H1 (cell line): Measurements from ENCODE around the gene FAT1. TPM values are rescaled to one million over a fixed set of nuclear protein-coding genes. Genes with fewer than 3 reads are reported as not detected.
A peak's percentile ranks its signal among the peaks of the same experiment; 100 is the strongest.

Source experiments
- CTCF ChIA-PET: fragments of 300-600 bp; sonication (Branson Sonifier 250); formaldehyde crosslinking; loops from one replicate; lab custom pipeline; 2021; ENCODE audit not compliant: partially characterized antibody; lab: Charles Lee
- POLR2A ChIA-PET: fragments of 300-600 bp; sonication (Branson Sonifier 250); formaldehyde crosslinking; loops from one replicate; lab custom pipeline; 2021; ENCODE audit warnings: inconsistent platforms; ENCODE audit not compliant: partially characterized antibody; lab: Charles Lee
- DNase-seq, 2 experiments: peaks; one replicate each; pipeline versions ENCODE4 v3.0.0 to v3.0.0-alpha.2; 2010 to 2022; ENCODE audit warnings: low spot score in 2 of 2, low read depth in 1 of 2, mixed read lengths in 1 of 2
- FAIRE-seq: peaks from 2 replicates; lab custom pipeline; 2011; peaks lifted over from hg19 to GRCh38; lab: Jason Lieb, UNC
- H2AFZ ChIP-seq: 2 replicates; pipeline ENCODE4 v1.8.1; 2012; ENCODE audit warnings: low read length, inconsistent platforms
- H2AK5ac ChIP-seq: 2 replicates; pipeline ENCODE4 v1.6.1; 2013; ENCODE audit warnings: low read depth, low read length
- H2BK120ac ChIP-seq: replicated peaks from 2 replicates; pipeline ENCODE3; 2013; ENCODE audit warnings: low read depth, low read length, inconsistent platforms
- H2BK12ac ChIP-seq: 2 replicates; pipeline ENCODE4 v1.6.1; 2013; ENCODE audit warnings: low read depth, low read length
- H2BK15ac ChIP-seq: 2 replicates; pipeline ENCODE4 v1.6.1; 2013; ENCODE audit warnings: low read length
- H2BK20ac ChIP-seq: 2 replicates; pipeline ENCODE4 v1.6.1; 2013; ENCODE audit warnings: low read length
- H2BK5ac ChIP-seq: 2 replicates; pipeline ENCODE4 v1.6.1; 2013; ENCODE audit warnings: low read depth, low read length
- H3K14ac ChIP-seq: 2 replicates; pipeline ENCODE4 v1.6.1; 2013; ENCODE audit warnings: inconsistent platforms; ENCODE audit not compliant: insufficient read length
- H3K18ac ChIP-seq: 2 replicates; pipeline ENCODE4 v1.6.1; 2013; ENCODE audit warnings: low read length; ENCODE audit errors: extremely low read depth
- H3K23ac ChIP-seq: 2 replicates; pipeline ENCODE4 v1.6.1; 2013; ENCODE audit warnings: inconsistent platforms; ENCODE audit not compliant: insufficient read length
- H3K23me2 ChIP-seq: 2 replicates; pipeline ENCODE4 v1.6.1; 2013; ENCODE audit warnings: low read depth, low read length
- H3K27ac ChIP-seq: 2 replicates; pipeline ENCODE4 v1.6.1; 2011; ENCODE audit warnings: low read depth, low read length, inconsistent platforms
- H3K27me3 ChIP-seq, 4 experiments: replicated peaks in 1 of 4; 1 replicate in 1 of 4; 2 replicates in 3 of 4; pipeline versions ENCODE4 v1.6.1 to v1.8.1; 2011 to 2013; ENCODE audit warnings: low read length in 3 of 4, mild to moderate bottlenecking in 3 of 4, inconsistent platforms in 2 of 4, mixed read lengths in 2 of 4, moderate library complexity in 1 of 4; ENCODE audit not compliant: control insufficient read depth in 3 of 4, insufficient read depth in 3 of 4; ENCODE audit errors: extremely low read depth in 1 of 4
- H3K36me3 ChIP-seq, 4 experiments: 2 replicates each; pipeline versions ENCODE4 v1.6.1 to v1.8.1; 2011 to 2013; ENCODE audit warnings: mild to moderate bottlenecking in 4 of 4, low read length in 3 of 4, moderate library complexity in 2 of 4, control low read depth in 1 of 4, inconsistent platforms in 1 of 4; ENCODE audit not compliant: insufficient read depth in 4 of 4, control insufficient read depth in 2 of 4
- H3K4ac ChIP-seq: replicated peaks from 2 replicates; pipeline ENCODE3; 2013; ENCODE audit warnings: low read length, low read depth, mixed read lengths, inconsistent platforms; ENCODE audit not compliant: insufficient read length
- H3K4me1 ChIP-seq, 4 experiments: replicated peaks in 1 of 4; 1 replicate in 1 of 4; 2 replicates in 3 of 4; pipeline versions ENCODE4 v1.6.1 to v1.8.1; 2011 to 2013; ENCODE audit warnings: low read length in 3 of 4, inconsistent platforms in 2 of 4, mixed read lengths in 1 of 4; ENCODE audit not compliant: insufficient read depth in 4 of 4, control insufficient read depth in 3 of 4
- H3K4me2 ChIP-seq, 2 experiments: 2 replicates each; pipeline versions ENCODE4 v1.6.1 to v1.8.1; 2011 to 2013; ENCODE audit warnings: low read depth in 2 of 2, low read length in 2 of 2, control low read depth in 1 of 2, inconsistent platforms in 1 of 2, mild to moderate bottlenecking in 1 of 2; ENCODE audit not compliant: insufficient read depth in 1 of 2
- H3K4me3 ChIP-seq, 4 experiments: fragments of 200-600, 300-600 bp in 1 of 4; sonication (generic), shearing (Covaris generic), sonication (Bioruptor Twin) in 1 of 4; 2 replicates each; pipeline versions ENCODE4 v1.5.1 to v1.8.1; 2011 to 2016; ENCODE audit warnings: low read length in 4 of 4, low read depth in 3 of 4, control low read depth in 2 of 4, inconsistent platforms in 2 of 4, mild to moderate bottlenecking in 2 of 4, mixed read lengths in 1 of 4, moderate library complexity in 1 of 4; ENCODE audit not compliant: insufficient read depth in 2 of 4; ENCODE audit errors: extremely low read depth in 1 of 4
- H3K56ac ChIP-seq: replicated peaks from 2 replicates; pipeline ENCODE3; 2013; ENCODE audit warnings: low read depth, mild to moderate bottlenecking, mixed read lengths, low read length, inconsistent platforms; ENCODE audit not compliant: insufficient read length
- H3K79me1 ChIP-seq: 2 replicates; pipeline ENCODE4 v1.6.1; 2013; ENCODE audit warnings: low read depth, low read length, control low read depth
- H3K79me2 ChIP-seq, 2 experiments: 2 replicates each; pipeline versions ENCODE4 v1.6.1 to v1.8.1; 2012 to 2013; ENCODE audit warnings: low read length in 2 of 2, mild to moderate bottlenecking in 2 of 2, inconsistent platforms in 1 of 2; ENCODE audit not compliant: insufficient read depth in 2 of 2, control insufficient read depth in 1 of 2
- H3K9ac ChIP-seq, 4 experiments: replicated peaks in 1 of 4; 1 replicate in 1 of 4; 2 replicates in 3 of 4; pipeline versions ENCODE4 v1.6.1 to v1.8.1; 2011 to 2013; ENCODE audit warnings: low read depth in 3 of 4, low read length in 3 of 4, control low read depth in 2 of 4, mild to moderate bottlenecking in 2 of 4, moderate library complexity in 2 of 4, inconsistent platforms in 1 of 4; ENCODE audit errors: extremely low read depth in 1 of 4
- H3K9me3 ChIP-seq, 2 experiments: 2 replicates each; pipeline versions ENCODE4 v1.6.1 to v1.8.1; 2012 to 2013; ENCODE audit warnings: mild to moderate bottlenecking in 2 of 2, moderate library complexity in 2 of 2, control low read depth in 1 of 2, inconsistent platforms in 1 of 2, low read depth in 1 of 2, low read length in 1 of 2, mixed read lengths in 1 of 2; ENCODE audit not compliant: insufficient read depth in 2 of 2
- H4K20me1 ChIP-seq, 2 experiments: replicated peaks in 1 of 2; 2 replicates each; pipeline versions ENCODE3 to v1.8.1; 2011 to 2013; ENCODE audit warnings: inconsistent platforms in 2 of 2, low read length in 2 of 2, mild to moderate bottlenecking in 1 of 2; ENCODE audit not compliant: insufficient read depth in 2 of 2, control insufficient read depth in 1 of 2
- H4K5ac ChIP-seq: 2 replicates; pipeline ENCODE4 v1.6.1; 2013; ENCODE audit warnings: low read length, low read depth, mixed read lengths, inconsistent platforms; ENCODE audit not compliant: insufficient read length
- H4K8ac ChIP-seq: 2 replicates; pipeline ENCODE4 v1.8.0; 2013; ENCODE audit warnings: mild to moderate bottlenecking, moderate library complexity, low read length, inconsistent platforms; ENCODE audit not compliant: insufficient read depth; ENCODE audit errors: extremely low read depth
- H4K91ac ChIP-seq: replicated peaks from 2 replicates; pipeline ENCODE3; 2013; ENCODE audit warnings: low read length, mixed read lengths, inconsistent platforms; ENCODE audit not compliant: insufficient read length
- CBX5 ChIP-seq: fragments of 300-800, 300-1000 bp; sonication (generic); IDR thresholded peaks from 2 replicates; pipeline ENCODE4 v1.7.1; 2016; ENCODE audit warnings: antibody characterized with exemption, low read length, low read depth
- JUN ChIP-seq: IDR thresholded peaks from 2 replicates; pipeline ENCODE4 v1.6.1; 2011; ENCODE audit warnings: low read depth, mild to moderate bottlenecking, improper control_type of control experiment, low read length
- KDM5A ChIP-seq: fragments of 200-600 bp; IDR thresholded peaks from 2 replicates; pipeline ENCODE4 v1.7.1; 2012; ENCODE audit warnings: mild to moderate bottlenecking, low read length, inconsistent platforms, mixed read lengths
- NANOG ChIP-seq: IDR thresholded peaks from 2 replicates; pipeline ENCODE4 v1.6.1; 2011; ENCODE audit warnings: low read length, low read depth, mild to moderate bottlenecking, inconsistent platforms; ENCODE audit not compliant: insufficient read depth, poor library complexity, severe bottlenecking
- NRF1 ChIP-seq: IDR thresholded peaks from 2 replicates; pipeline ENCODE4 v1.6.1; 2011; ENCODE audit warnings: mild to moderate bottlenecking, low read depth, low read length, improper control_type of control experiment
- PHF8 ChIP-seq: fragments of 200-600 bp; sonication (generic); conservative IDR thresholded peaks from 2 replicates; pipeline ENCODE4 v1.7.1; 2012; ENCODE audit warnings: low read depth, mild to moderate bottlenecking, inconsistent platforms, low read length, moderate library complexity
- POLR2A ChIP-seq, 2 experiments: IDR thresholded peaks; 1 replicate in 1 of 2; 2 replicates in 1 of 2; pipeline ENCODE4 v1.6.1; 2011; ENCODE audit warnings: low read depth in 2 of 2, low read length in 2 of 2, mild to moderate bottlenecking in 2 of 2; ENCODE audit errors: control extremely low read depth in 1 of 2
- RFX5 ChIP-seq: IDR thresholded peaks from 2 replicates; pipeline ENCODE4 v1.6.1; 2011; ENCODE audit warnings: low read depth, low read length, improper control_type of control experiment, borderline replicate concordance
- SIRT6 ChIP-seq: IDR thresholded peaks from one replicate; pipeline ENCODE4 v1.7.1; 2012; ENCODE audit warnings: low read length, inconsistent platforms
- SIX5 ChIP-seq: IDR thresholded peaks from 2 replicates; pipeline ENCODE4 v1.6.1; 2011; ENCODE audit warnings: mild to moderate bottlenecking, low read depth, low read length
- TAF7 ChIP-seq: optimal IDR thresholded peaks from 2 replicates; pipeline ENCODE3; 2011; ENCODE audit warnings: low read depth, mild to moderate bottlenecking, inconsistent platforms, low read length, moderate library complexity, borderline replicate concordance
- TEAD4 ChIP-seq: IDR thresholded peaks from 2 replicates; pipeline ENCODE4 v1.6.1; 2012; ENCODE audit warnings: low read depth, low read length, inconsistent platforms, mixed read lengths
- WGBS, 2 experiments: shearing (Covaris generic) in 1 of 2; methylation state at CpG; one replicate each; pipeline versions ENCODE4 v1.1.6 to v1.1.7; 2013 to 2015; ENCODE audit warnings: low lambda C conversion rate in 2 of 2, mixed read lengths in 2 of 2, inconsistent platforms in 1 of 2, low coverage in 1 of 2, missing lambda C conversion rate in 1 of 2; ENCODE audit not compliant: insufficient replicate concordance in 2 of 2, insufficient coverage in 1 of 2, insufficient read length in 1 of 2; ENCODE audit errors: extremely low coverage in 1 of 2, missing lambda C conversion rate in 1 of 2; 5-methylcytosine and 5-hydroxymethylcytosine counted together
- polyA plus RNA-seq, 7 experiments: library from polyadenylated mRNA; depleted of rRNA in 3 of 7; stranded (reverse) in 5 of 7; unstranded in 2 of 7; fragments of >200 nt in 5 of 7; fragments of 200-250 nt in 2 of 7; gene quantifications; 1 replicate in 5 of 7; 2 replicates in 1 of 7; 4 replicates in 1 of 7; pipeline versions ENCODE4 v1.2.1 to v1.2.3, GENCODE V29; 2011 to 2013; ENCODE audit warnings: missing spikeins in 2 of 7, mixed read lengths in 2 of 7
- total RNA-seq: library from RNA; stranded (reverse); fragmentation: NEBNext Ultra II Directional; extraction: Animal tissue kit (Norgen Biotek cat#: 25700); gene quantifications from 2 replicates; pipeline ENCODE4 v1.2.1, GENCODE V29; 2021
- TF ChIP-seq, protein P1 (sequence below): IDR thresholded peaks from 2 replicates; pipeline ENCODE4 v1.6.1; 2012; ENCODE audit warnings: inconsistent platforms

The FAT1 gene
- total and polyA plus RNA-seq, 2 of the 8 experiments (the other 6 are each of a cell fraction or from before 2014, with no cell fraction given) = 94.4 to 137 TPM

DNA sequence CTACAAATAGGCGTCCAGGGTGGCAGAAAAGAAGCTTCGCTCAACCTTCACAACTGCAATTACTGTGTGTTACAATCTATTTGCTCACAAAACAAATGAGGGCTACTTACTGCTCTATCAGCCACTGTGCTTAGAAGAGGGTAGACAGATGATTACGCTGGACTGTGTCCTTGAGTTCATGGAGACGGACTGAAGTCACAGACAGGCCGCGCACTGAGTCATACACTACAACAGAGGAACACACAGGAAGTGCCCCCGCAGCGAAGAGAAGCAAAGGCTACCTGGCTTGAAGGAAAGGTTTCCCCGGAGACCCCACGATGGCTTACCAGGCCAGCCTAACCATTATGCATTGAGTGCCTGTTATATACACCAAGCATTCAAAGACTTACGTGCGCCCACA is 25.6 kb downstream of the FAT1 start:
- Histone ChIP-seq H2BK120ac (no peak overlapping the region), H4K5ac (no peak overlapping the region), H2BK12ac (peak overlapping the region; percentile 41; the same call in 1 of the 2 replicates), H4K20me1 (peaks cover 9 to 26% of the 10 kb centered on the region in 2 experiments), H3K23ac (no peak overlapping the region), H3K9ac (no peak overlapping the region), H2AK5ac (no peak overlapping the region), H2BK20ac (no peak overlapping the region; the same call in 1 of the 2 replicates), H3K4ac (no peak overlapping the region), H3K18ac (no peak overlapping the region), H3K27ac (no peak overlapping the region), H3K4me2 (no peak overlapping the region), H3K4me1 (peaks cover 14 to 36% (median 30%) of the 10 kb centered on the region in 4 experiments), H4K8ac (no peak overlapping the region), H3K23me2 (peaks cover 4% of the 10 kb centered on the region; the same call in 1 of the 2 replicates), H4K91ac (no peak overlapping the region), H3K14ac (no peak overlapping the region), H3K4me3 (no peak overlapping the region), H2BK5ac (0 out of 2 replicates have a peak overlapping the region, but pooled peaks have one; percentile 28), H2AFZ (no peak overlapping the region), H3K56ac (no peak overlapping the region), H3K36me3 (peaks cover 0 to 25% (median 0%) of the 10 kb centered on the region in 4 experiments; a peak in 4 of 8 replicates), H3K27me3 (no peaks in the 10 kb centered on the region), H3K79me2 (peaks cover 38 to 97% of the 10 kb centered on the region in 2 experiments), H2BK15ac (no peak overlapping the region), H3K79me1 (peaks cover 18% of the 10 kb centered on the region), H3K9me3 (no peaks in the 10 kb centered on the region)
- WGBS, 2 experiments = 87% methylated on average over 12 of the region's 12 CpGs; no CpG with 5 or more reads in 1 of the 2 experiments
- CTCF ChIA-PET = interaction anchor here (1.1 to 1.8 kb wide), 2 partner anchors 28 to 30 kb away, joined by 3 to 4 read pairs; no protein-coding TSS in a partner anchor
- TF ChIP-seq NANOG = no peak
- no peak for TF ChIP-seq TAF7
- TF ChIP-seq CBX5 = no peak
- TF ChIP-seq, protein P1, sequence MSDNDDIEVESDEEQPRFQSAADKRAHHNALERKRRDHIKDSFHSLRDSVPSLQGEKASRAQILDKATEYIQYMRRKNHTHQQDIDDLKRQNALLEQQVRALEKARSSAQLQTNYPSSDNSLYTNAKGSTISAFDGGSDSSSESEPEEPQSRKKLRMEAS = no peak
- TF ChIP-seq POLR2A (IDR thresholded peaks at IDR 0.05; ENCODE audit: control extremely low read depth in 1 of 2, low read depth in 2 of 2, low read length in 2 of 2) = no peak
- no peak for TF ChIP-seq RFX5
- TF ChIP-seq SIRT6 = no peak
- no peak for TF ChIP-seq SIX5
- no peak for TF ChIP-seq NRF1
- no peak for TF ChIP-seq JUN
- no peak for TF ChIP-seq KDM5A
- no peak for TF ChIP-seq PHF8
- no peak for TF ChIP-seq TEAD4
- POLR2A ChIA-PET = no interaction called here
- DNase-seq = no peak
- no peak for FAIRE-seq
